Measurements from ENCODE around the gene CPLX1. TPM values are rescaled to one million over a fixed set of nuclear protein-coding genes. Genes with fewer than 3 reads are reported as not detected.

The CPLX1 gene
- total RNA-seq, 1 donor from 2014 or later: not detected

- no peaks in the 10 kb centered on the region for H3K27me3 Mint-ChIP-seq (ENCODE audit: low read depth)
- H3K9me3 Mint-ChIP-seq (ENCODE audit: low read depth): no peaks in the 10 kb centered on the region
- H3K36me3 Mint-ChIP-seq (ENCODE audit: low read depth): peaks cover 9% of the 10 kb centered on the region
- TF ChIP-seq CTCF (IDR thresholded peaks at IDR 0.05): no peak
- peak overlapping the region; percentile 28 for H3K27ac Mint-ChIP-seq (ENCODE audit: unreplicated experiment)
- no peak overlapping the region for H3K4me3 Mint-ChIP-seq (ENCODE audit: unreplicated experiment)
- peaks cover 27% of the 10 kb centered on the region for H3K4me1 Mint-ChIP-seq (ENCODE audit: low read depth)
- DNase-seq (ENCODE audit: low spot score): peak; percentile 82
Measured at GRCh38 chr4:743463-744211, 82.3 kb downstream of the CPLX1 start.

- Mint-ChIP-seq H3K4me3 (ENCODE audit: unreplicated experiment) (no peak overlapping the region), H3K4me1 (ENCODE audit: low read depth) (peaks cover 21% of the 10 kb centered on the region), H3K36me3 (ENCODE audit: low read depth) (peaks cover 8% of the 10 kb centered on the region), H3K27ac (ENCODE audit: unreplicated experiment) (peak overlapping the region; percentile 65), H3K9me3 (ENCODE audit: low read depth) (no peaks in the 10 kb centered on the region), H3K27me3 (ENCODE audit: low read depth) (no peaks in the 10 kb centered on the region)
- peak; percentile 76 for DNase-seq (ENCODE audit: low spot score)
- peak; percentile 94 for TF ChIP-seq CTCF (IDR thresholded peaks at IDR 0.05)
Measured at GRCh38 chr4:742742-743311, 83.1 kb downstream of the CPLX1 start.

- Mint-ChIP-seq H3K9me3 (ENCODE audit: low read depth) (no peaks in the 10 kb centered on the region), H3K4me1 (ENCODE audit: low read depth) (peaks cover 19% of the 10 kb centered on the region), H3K4me3 (ENCODE audit: unreplicated experiment) (no peak overlapping the region), H3K27me3 (ENCODE audit: low read depth) (no peaks in the 10 kb centered on the region), H3K36me3 (ENCODE audit: low read depth) (peaks cover 7% of the 10 kb centered on the region), H3K27ac (ENCODE audit: unreplicated experiment) (no peak overlapping the region)
- no peak for TF ChIP-seq CTCF (IDR thresholded peaks at IDR 0.05)
- no peak for DNase-seq (ENCODE audit: low spot score)
Measured at GRCh38 chr4:742096-742741, 83.7 kb downstream of the CPLX1 start.

- TF ChIP-seq CTCF (IDR thresholded peaks at IDR 0.05): no peak
- H3K9me3 Mint-ChIP-seq (ENCODE audit: low read depth): no peaks in the 10 kb centered on the region
- no peak overlapping the region for H3K4me3 Mint-ChIP-seq (ENCODE audit: unreplicated experiment)
- DNase-seq (ENCODE audit: low spot score): no peak
- H3K27me3 Mint-ChIP-seq (ENCODE audit: low read depth): no peaks in the 10 kb centered on the region
- H3K27ac Mint-ChIP-seq (ENCODE audit: unreplicated experiment): peak overlapping the region; percentile 57
- H3K36me3 Mint-ChIP-seq (ENCODE audit: low read depth): peaks cover 7% of the 10 kb centered on the region
- peaks cover 19% of the 10 kb centered on the region for H3K4me1 Mint-ChIP-seq (ENCODE audit: low read depth)
Measured at GRCh38 chr4:740656-741282, 85.2 kb downstream of the CPLX1 start.

GRCh38 chr4:740011-740410, 85.9 kb downstream of the CPLX1 start:
- no peak overlapping the region for H3K4me3 Mint-ChIP-seq (ENCODE audit: unreplicated experiment)
- peaks cover 12% of the 10 kb centered on the region for H3K36me3 Mint-ChIP-seq (ENCODE audit: low read depth)
- DNase-seq (ENCODE audit: low spot score): no peak
- H3K27me3 Mint-ChIP-seq (ENCODE audit: low read depth): no peaks in the 10 kb centered on the region
- no peak for TF ChIP-seq CTCF (IDR thresholded peaks at IDR 0.05)
- no peaks in the 10 kb centered on the region for H3K9me3 Mint-ChIP-seq (ENCODE audit: low read depth)
- no peak overlapping the region for H3K27ac Mint-ChIP-seq (ENCODE audit: unreplicated experiment)
- H3K4me1 Mint-ChIP-seq (ENCODE audit: low read depth): peaks cover 19% of the 10 kb centered on the region

All from chondrocyte (in vitro differentiated cells).